GM13976 (cell line): ENCODE measurements around the gene POLG.
"Not testable (repeated sequence)": the region's sequence is repeated elsewhere in the genome, so short reads cannot be mapped to it uniquely, and the experiment has no call there.

Experiments used
- DNase-seq: peaks from one replicate; pipeline ENCODE4 v3.0.0; 2012; ENCODE audit warnings: low spot score
- in situ Hi-C: fragments of 300-500 bp; cut with MboI; formaldehyde crosslinking; loops from one replicate; pipeline ENCODE4 v1.12.0; 2022; ENCODE audit warnings: low sequenced_read_pairs, mixed read lengths, inconsistent platforms; ENCODE audit not compliant: unreplicated experiment
- TF ChIP-seq, protein P1 (sequence below): IDR thresholded peaks from 2 replicates; pipeline ENCODE4 v1.5.1; 2012; ENCODE audit warnings: borderline replicate concordance, mild to moderate bottlenecking; ENCODE audit not compliant: insufficient read depth; ENCODE audit errors: extremely low read depth, missing control alignments, control extremely low read depth

POLG gene

GRCh38 chr15:89282631-89283030, 52.0 kb downstream of the POLG start:
- TF ChIP-seq, protein P1, sequence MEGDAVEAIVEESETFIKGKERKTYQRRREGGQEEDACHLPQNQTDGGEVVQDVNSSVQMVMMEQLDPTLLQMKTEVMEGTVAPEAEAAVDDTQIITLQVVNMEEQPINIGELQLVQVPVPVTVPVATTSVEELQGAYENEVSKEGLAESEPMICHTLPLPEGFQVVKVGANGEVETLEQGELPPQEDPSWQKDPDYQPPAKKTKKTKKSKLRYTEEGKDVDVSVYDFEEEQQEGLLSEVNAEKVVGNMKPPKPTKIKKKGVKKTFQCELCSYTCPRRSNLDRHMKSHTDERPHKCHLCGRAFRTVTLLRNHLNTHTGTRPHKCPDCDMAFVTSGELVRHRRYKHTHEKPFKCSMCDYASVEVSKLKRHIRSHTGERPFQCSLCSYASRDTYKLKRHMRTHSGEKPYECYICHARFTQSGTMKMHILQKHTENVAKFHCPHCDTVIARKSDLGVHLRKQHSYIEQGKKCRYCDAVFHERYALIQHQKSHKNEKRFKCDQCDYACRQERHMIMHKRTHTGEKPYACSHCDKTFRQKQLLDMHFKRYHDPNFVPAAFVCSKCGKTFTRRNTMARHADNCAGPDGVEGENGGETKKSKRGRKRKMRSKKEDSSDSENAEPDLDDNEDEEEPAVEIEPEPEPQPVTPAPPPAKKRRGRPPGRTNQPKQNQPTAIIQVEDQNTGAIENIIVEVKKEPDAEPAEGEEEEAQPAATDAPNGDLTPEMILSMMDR: no peak

DNA sequence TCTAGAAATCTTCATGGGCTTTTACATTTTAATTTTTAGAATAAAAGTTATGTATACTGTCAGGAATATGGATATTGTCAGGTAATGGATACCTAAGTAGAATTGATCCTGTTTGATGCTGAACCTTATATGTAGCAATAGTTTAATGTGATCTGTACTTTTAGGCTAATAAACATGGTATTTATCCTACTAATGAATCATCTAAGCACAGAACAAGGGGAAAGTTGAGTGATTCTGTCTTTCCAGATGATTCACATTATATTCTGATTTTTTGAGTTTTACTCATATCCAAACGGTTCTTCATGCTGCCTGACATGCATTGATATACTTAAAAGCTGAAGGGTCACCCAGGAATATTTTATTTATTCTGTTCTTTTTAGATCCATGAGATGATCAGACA, 56.3 kb downstream of the POLG start:
- in situ Hi-C loops: no loop called here
- TF ChIP-seq, protein P1: no peak
- DNase-seq: no peak

More at GRCh38 chr15:89282631-89283030, 52.0 kb downstream of the POLG start:
- in situ Hi-C loops: loop anchor here (10.0 kb wide), 1 partner anchor 58 kb away; the partner anchor contains the start of gene RLBP1
- DNase-seq: no peak

- DNase-seq, in situ Hi-C loops: not testable (repeated sequence)
Measured at GRCh38 chr15:89277281-89277680, 57.3 kb downstream of the POLG start.
